Cardiac fibroblast (primary cell): ENCODE measurements around the gene G6PC3.

Experiments used
- DNase-seq, 2 donors: peaks; one replicate each; pipeline versions ENCODE4 v3.0.0 to v3.0.0-alpha.2; 2010; ENCODE audit warnings: low read depth in 2 of 2
- H3K4me3 ChIP-seq, 2 donors: replicated peaks in 1 of 2; 1 replicate in 1 of 2; 2 replicates in 1 of 2; pipeline ENCODE4 v1.5.1; 2011; ENCODE audit warnings: low read depth in 2 of 2, low read length in 2 of 2, mild to moderate bottlenecking in 2 of 2, moderate library complexity in 1 of 2
- CTCF ChIP-seq: IDR thresholded peaks from one replicate; pipeline ENCODE4 v1.5.1; 2011; ENCODE audit warnings: low read depth, mild to moderate bottlenecking, low read length, inconsistent platforms

G6PC3 gene

GRCh38 chr17:44091200-44091997 is 20.9 kb downstream of the G6PC3 start:
- H3K4me3 ChIP-seq = no peak overlapping the region
- TF ChIP-seq CTCF = no peak
- no peak for DNase-seq

GRCh38 chr17:44092051-44092450 is 21.5 kb downstream of the G6PC3 start:
- H3K4me3 ChIP-seq = no peak overlapping the region
- TF ChIP-seq CTCF = no peak
- DNase-seq = no peak

GRCh38 chr17:44093231-44093900 is 22.8 kb downstream of the G6PC3 start:
- DNase-seq = no peak
- TF ChIP-seq CTCF = no peak
- no peak overlapping the region for H3K4me3 ChIP-seq

GRCh38 chr17:44094701-44095387 is 24.3 kb downstream of the G6PC3 start:
- no peak for DNase-seq
- H3K4me3 ChIP-seq = no peak overlapping the region
- TF ChIP-seq CTCF = no peak

- TF ChIP-seq CTCF = no peak
- no peak overlapping the region for H3K4me3 ChIP-seq
Observed at GRCh38 chr17:44095388-44095646, 24.8 kb downstream of the G6PC3 start.

GRCh38 chr17:44095647-44096496 is 25.3 kb downstream of the G6PC3 start:
- TF ChIP-seq CTCF = peak; percentile 27
- peak; percentile 92 to 96 for DNase-seq

More at GRCh38 chr17:44095388-44095646, 24.8 kb downstream of the G6PC3 start:
- no peak for DNase-seq

More at GRCh38 chr17:44095647-44096496, 25.3 kb downstream of the G6PC3 start:
- H3K4me3 ChIP-seq = peak overlapping the region; percentile 28 to 43
